NCI-H2107 treated with DMSO at 0.1 percent for 48 hours (cell line): ENCODE measurements around the gene DACT2.

Experiments
- DNase-seq: peaks from one replicate; lab custom pipeline; 2025; ENCODE audit not compliant: unreplicated experiment; lab: John Stamatoyannopoulos, UW

The DACT2 gene

DNA sequence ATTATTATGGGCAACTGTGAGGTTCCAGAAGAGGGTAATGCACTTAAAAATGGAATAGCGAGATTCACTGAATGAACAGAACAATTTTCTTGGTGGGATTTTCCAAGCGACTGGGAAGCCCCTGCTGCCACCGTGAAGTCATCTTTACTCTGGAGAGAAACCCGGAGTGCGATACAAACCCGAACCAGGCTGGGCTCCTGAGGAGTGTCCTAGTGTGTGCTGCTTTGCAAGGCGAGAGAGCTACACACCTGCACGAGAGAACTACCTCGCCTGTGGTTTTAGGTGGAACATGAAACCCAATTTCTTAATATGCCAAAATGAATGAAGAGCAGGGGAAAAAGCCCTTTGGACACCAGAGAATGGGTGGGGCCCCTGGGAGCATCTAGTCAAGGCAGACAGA, 33.5 kb upstream of the DACT2 start:
- DNase-seq, result peak; percentile 26

- DNase-seq, result no peak
Observed at GRCh38 chr6:168352096-168352495, 32.5 kb upstream of the DACT2 start.

DNA sequence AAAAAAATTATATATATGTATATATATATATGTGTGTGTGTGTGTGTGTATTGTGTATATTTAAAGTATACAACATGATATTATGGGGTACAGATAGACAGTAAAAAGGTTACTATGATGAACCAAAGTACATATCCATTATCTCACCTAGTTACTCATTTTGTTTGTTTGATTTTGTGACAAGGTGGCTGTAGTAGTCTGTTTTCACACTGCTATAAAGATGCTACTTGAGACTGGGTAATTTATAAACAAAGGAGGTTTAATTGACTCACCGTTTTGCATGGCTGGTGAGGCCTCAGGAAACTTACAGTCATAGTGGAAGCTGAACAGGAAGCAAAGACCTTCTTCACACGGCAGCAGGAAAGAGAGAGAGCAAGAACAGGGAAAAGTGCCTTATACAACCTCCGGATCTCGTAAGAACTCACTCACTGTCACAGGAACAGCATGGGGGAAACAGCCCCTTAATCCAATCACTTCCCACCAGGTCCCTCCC, 30.2 kb upstream of the DACT2 start:
- DNase-seq, result no peak

DNA sequence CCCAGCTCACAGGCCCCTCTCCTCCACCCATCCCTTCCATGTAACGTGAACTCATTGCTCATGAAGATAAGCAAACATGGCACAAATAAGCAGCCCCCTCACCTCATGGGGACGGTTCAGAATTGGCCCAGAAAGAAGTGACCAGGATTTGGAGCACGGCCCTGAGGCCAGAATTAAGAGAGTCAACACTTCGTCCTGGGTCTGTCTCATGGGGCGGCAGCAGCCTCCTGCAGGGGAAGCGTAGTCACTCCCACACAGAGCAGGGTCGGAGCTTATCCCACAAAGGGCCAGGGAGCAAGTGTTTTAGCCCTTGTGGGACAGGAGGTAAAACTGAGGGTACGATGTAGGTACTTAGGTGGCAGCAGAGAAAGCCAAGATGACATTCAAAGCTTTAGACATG, 28.6 kb upstream of the DACT2 start:
- no peak for DNase-seq

DNA sequence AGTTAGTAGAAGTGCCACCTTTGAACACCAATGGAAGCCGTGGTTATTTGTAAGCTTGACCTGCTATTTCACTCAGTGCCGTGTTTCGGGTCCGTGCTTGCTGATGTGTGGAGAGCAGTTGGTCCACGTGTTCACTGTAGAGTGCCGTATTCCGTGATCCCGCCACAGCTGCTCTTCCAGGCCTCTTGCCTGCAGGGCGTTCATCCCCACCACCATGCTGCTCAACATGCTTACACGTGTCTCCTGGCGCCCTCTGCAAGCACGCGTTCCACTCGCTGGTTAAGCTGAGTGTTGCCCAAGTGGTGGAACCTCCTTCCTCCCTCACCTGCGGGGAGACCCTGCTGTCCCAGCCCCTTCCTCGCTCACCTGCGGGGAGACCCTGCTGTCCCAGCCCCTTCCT, 28.0 kb upstream of the DACT2 start:
- no peak for DNase-seq

DNA sequence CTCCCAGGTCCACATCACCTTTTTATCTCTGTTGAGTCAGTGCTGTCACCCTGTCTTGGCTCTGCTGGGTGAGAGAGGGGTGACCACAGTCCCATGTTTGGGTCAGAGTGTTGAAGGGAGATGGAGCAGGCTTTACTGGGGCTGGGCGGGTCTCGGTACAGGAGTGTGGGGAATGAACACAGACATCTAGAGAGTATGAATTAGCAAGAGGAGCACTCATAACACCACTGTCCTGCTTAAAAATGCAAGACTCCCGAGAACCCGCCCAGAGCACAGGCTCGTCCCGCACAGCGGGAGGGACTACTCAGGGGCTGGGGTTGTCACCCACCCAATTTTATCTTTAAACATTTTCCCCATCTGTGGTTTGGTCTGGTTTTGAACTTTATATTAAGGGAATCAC, 27.5 kb upstream of the DACT2 start:
- no peak for DNase-seq

DNA sequence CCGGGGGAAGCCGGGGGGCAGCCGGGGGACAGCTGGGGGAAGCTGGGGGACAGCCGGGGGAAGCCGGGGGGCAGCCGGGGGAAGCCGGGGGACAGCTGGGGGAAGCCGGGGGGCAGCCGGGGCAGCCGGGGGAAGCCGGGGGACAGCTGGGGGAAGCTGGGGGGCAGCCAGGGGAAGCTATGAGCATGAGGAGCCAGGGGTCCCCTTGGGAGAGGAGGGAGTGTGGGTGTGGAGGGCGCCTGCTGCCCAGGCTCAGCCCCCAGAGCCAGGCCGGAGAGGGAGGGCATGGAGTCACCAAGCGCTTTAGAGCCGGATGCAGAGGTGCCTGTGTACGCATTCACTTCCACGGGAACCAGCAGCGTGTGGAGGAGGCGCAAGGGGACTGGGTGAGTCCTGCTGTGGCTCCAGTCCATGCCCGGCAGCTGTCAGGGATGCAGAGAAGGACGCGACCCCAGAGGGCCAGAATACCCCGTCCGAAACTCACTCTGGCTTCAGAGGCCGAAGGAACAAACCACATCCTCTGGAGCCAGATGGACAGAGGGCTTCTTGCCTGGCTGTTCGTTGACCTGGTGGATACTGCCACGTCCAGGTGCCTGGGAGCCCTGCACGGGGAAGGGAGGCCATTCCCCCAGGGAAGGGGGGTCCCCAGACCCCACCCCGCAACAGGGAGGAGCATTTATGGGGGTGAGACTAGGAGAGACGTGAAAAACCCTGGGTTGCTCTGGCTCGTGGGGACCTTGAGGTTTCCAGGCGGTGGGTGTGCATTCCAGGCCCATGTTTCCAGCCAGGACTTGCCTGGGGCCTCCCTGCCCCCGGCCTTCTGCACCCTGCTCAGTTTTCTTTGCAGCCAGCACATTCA, 26.5 kb upstream of the DACT2 start:
- DNase-seq, result no peak

DNA sequence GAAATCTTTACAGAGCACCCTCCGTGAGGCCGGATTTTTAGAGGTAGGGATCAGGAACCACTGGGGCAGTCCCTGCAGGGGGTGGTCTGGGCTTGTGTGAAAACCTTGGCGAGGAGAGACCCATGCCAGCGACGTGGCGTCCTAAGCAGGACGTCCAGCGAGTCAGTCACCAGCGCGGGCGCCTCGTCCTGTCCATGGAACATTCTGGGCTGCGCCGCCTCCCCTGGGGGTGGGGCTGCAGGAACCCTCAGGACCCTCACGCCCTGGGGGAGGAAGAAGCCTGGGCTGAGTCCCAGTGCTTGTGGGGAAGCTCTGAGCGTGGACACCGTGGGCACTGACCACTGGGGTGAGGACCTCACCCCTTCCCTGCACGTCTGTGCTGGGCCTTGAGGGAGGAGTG, 25.7 kb upstream of the DACT2 start:
- no peak for DNase-seq

DNA sequence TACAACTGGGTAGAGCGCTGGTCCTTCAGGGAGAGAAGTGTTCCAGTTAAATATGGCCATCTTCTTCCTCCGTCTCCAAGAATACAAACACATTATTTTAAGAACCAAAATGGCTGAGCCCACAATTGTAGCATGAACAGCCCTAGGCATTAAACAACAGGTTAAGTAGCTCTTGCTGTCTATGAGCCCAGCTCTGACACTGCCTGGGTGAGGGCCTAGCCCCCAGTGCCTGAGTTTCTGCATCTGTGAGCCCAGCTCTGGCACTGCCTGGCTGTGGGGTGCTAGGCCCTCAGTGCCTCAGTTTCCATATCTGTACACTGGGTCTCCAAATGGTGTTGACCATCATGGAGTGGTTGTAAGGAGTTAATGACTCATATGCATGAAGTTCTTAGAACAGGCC, 24.8 kb upstream of the DACT2 start:
- DNase-seq, result no peak

DNA sequence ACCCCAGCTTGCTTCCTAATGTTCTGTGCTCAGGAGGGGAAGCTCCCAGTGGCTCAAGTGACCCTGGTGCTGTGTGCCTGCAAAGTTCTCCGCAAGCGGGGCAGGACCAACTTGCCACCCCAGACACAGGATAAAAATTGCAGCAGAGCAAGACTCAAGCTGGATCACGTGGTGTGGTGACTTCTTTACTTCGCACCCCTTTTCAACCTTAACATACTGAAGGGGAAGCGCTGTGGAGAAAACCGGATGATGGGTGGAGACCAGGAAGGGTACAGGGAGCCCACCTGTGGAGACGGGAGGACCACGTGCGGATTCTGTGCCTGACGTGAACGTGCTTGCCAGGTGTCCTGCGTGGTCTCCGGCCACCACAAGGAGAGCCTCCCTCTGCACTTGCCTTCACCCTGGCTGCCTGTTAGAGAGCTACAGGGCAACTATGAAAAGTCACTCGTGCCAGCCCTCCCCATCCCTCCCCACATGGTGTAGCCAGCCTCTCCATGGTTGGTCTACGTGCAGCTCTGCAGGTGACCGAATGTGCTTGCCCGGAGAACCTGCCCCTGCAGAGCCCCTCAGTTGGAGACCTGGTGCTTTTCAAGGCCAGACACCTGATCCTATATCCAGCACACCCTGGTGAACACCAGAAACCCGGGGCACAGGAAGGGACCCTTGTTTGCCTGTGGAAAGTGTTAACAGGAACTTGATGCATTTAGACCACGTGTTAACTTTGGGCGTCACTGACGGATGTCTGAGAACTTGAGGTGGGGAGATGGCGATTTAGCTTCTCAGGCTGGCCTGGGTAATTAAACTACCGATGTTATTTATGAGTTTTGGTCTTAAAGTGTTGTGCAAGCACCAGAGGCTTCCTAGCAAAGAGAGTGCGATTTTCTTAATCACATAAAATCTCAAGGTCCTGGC, 23.9 kb upstream of the DACT2 start:
- DNase-seq, result no peak

DNA sequence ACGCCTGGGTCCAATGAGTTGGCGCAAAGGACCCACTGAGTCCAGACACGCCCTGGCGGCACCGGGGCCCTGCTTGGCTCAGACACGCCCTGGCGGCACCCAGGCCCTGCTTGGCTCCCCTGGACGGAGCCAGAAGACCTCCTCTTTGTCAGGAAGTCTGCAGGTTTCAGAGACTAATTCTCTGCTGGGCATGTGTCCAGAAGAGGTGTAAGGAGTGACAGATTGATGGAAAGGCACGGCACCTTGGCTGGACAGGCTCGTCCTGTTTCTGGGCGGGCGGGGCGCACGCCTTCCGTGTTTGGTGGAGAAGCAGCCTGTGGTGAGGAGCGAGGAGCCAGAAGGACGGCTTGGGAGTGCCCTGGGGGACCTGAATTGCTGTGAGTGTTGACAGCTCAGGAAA, 23.1 kb upstream of the DACT2 start:
- DNase-seq, result no peak

GRCh38 chr6:168341280-168341900, 21.8 kb upstream of the DACT2 start:
- no peak for DNase-seq

DNA sequence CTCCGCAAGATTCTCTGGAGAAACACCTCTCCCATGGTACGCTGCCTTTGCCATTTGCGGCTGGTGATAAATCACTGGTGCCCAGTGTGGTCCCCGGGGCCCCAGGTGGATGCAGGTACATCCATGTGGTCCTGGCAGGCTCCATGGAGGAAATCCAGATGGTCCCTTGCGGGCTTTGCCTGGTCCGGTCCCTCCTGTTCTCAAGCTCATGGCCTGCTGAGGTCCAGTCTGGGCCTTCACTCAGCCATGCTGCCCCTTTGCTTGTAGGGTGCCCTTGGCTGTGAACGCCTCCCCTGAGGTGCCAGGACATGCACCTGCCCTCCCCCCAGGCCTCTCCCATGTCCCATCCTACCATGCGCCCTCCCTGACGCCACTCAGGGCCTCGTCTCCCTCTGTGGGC, 21.2 kb upstream of the DACT2 start:
- DNase-seq, result no peak

DNA sequence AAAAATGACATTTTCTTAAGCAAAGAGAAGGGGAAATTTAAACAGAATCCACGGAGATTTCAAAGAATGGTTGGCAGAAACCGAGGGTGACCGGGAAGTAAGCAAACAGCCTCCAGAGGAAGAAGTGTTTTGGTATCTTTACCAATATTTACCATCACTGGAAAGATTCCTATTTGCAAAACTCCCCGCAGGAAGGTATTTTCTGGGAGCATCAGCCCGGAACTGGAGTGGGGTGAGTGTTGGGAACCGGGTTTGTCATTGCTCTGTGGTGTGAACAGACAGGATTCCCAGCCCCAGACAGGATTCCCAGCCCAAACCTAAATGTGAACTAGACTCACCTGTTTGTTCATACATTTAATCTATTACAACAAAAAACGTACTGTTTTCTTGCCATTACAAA, 19.2 kb upstream of the DACT2 start:
- no peak for DNase-seq

DNA sequence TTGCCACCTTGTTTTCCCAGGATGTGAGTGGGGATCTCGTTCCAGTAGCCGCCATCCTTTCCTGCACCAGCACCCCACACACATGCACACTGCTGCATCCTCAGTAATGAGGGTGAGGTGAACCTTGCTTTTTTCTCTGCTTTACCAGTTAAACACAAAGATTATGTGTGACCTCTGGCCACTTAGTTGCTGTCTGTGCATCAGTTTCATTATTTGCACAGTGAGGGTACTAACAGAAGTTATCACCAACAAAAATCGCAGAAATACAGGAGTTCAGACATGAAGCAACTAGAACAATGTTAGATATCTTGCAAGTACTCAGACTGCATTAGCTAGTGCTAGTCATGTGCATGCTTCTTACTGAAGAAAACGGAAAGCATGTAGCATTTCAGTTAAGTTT, 17.4 kb upstream of the DACT2 start:
- DNase-seq, result no peak

DNA sequence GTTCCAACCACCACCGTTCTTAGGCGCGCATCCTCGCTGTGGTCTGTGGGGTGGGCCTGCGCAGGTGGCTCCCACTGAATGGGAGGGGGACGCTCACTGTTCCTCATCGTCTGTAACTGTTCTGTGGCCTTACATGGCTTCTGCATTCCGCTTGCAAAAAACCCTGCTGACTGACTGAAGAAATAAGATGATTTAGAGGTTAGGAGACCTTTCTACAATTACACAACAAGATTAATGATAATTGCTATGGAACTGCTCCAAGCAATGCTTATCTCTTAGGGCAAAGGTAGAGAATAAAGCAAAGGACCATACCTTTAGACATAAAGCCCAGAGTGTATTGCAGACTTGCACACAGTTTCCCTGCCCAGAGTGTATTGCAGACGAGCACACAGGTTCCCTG, 14.4 kb upstream of the DACT2 start:
- DNase-seq, result no peak

- DNase-seq, result no peak
Observed at GRCh38 chr6:168333491-168333890, 13.9 kb upstream of the DACT2 start.

- DNase-seq, result no peak
Observed at GRCh38 chr6:168333039-168333438, 13.5 kb upstream of the DACT2 start.

DNA sequence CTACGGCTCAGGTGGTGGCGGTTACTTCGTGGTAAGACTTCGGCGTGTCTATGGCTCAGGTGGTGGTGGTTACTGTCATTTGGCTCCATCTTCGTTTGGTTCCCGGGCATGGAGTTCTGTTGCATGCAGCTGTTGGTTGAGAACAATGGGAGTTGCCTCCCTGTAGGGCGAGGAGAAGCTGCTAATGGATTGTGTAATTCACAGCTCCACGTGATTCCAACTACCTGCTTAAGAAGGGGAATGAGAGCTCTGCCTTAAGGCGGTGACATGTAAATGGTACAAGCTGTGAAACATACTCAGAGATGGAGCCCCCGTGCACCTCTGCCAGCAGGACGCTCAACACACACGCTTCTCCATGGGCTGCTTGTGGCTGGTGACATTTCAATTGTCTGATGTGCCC, 12.4 kb upstream of the DACT2 start:
- peak; percentile 81 for DNase-seq

GRCh38 chr6:168331058-168331457, 11.5 kb upstream of the DACT2 start:
- DNase-seq, result no peak

DNA sequence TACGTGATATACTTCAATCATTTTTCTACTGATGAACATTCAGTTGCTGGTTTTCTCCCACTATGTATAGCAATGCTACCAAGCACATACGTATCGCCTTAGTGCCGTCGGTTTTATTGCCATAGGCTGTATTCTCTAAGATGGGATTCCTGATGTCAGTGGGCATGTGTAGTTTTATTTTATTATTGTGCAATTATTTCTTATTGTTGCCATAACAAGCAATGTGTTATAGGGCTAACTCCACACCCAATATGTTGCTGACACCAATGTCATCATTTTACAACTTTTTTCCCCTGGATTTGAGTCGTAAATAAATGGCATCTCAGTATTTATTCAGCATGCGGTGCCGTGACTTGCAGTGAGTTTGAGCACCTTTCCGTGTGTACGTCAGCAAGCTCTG, 10.8 kb upstream of the DACT2 start:
- DNase-seq, result no peak

- no peak for DNase-seq
Observed at GRCh38 chr6:168328086-168328485, 8.5 kb upstream of the DACT2 start.
